ENCODE measurements around the gene MNAT1.
"Not testable (repeated sequence)": the region's sequence is repeated elsewhere in the genome, so short reads cannot be mapped to it uniquely, and the experiment has no call there.

MNAT1 gene

GRCh38 chr14:60882219-60882618 is 147.7 kb downstream of the MNAT1 start (continued):
- TF ChIP-seq ZNF146 (tag by site-specific recombination; IDR thresholded peaks at IDR 0.05) (peak; percentile 86), CTCF (tag by site-specific recombination; IDR thresholded peaks at IDR 0.05) (no peak)

GRCh38 chr14:60884134-60884533 is 149.6 kb downstream of the MNAT1 start:
- TF ChIP-seq ZNF701 (tag by site-specific recombination; IDR thresholded peaks at IDR 0.05) = no peak
- no peak for TF ChIP-seq ZNF140 (tag by site-specific recombination; IDR thresholded peaks at IDR 0.05)
- no peak for TF ChIP-seq ZNF350 (tag by site-specific recombination; IDR thresholded peaks at IDR 0.05)
- no peak for TF ChIP-seq ZNF354C (tag by site-specific recombination; IDR thresholded peaks at IDR 0.05; ENCODE audit: borderline replicate concordance, low read depth)
- no peak for TF ChIP-seq ZNF23 (tag by site-specific recombination; IDR thresholded peaks at IDR 0.05; ENCODE audit: borderline replicate concordance)
- TF ChIP-seq SP2 (tag by site-specific recombination; IDR thresholded peaks at IDR 0.05) = no peak
- no peak for TF ChIP-seq ZNF16 (tag by site-specific recombination; IDR thresholded peaks at IDR 0.05; ENCODE audit: low read depth)
- TF ChIP-seq ZBTB48 (tag by site-specific recombination; IDR thresholded peaks at IDR 0.05) = no peak
- TF ChIP-seq ZNF561 (tag by site-specific recombination; IDR thresholded peaks at IDR 0.05; ENCODE audit: borderline replicate concordance) = no peak
- TF ChIP-seq CTCF (tag by site-specific recombination; IDR thresholded peaks at IDR 0.05) = no peak
- no peak for TF ChIP-seq ZNF416 (tag by site-specific recombination; IDR thresholded peaks at IDR 0.05)
- no peak for TF ChIP-seq ZNF48 (tag by site-specific recombination; IDR thresholded peaks at IDR 0.05)
- no peak for TF ChIP-seq FEZF1 (tag by site-specific recombination; IDR thresholded peaks at IDR 0.05)
- no peak for TF ChIP-seq ZNF488 (tag by site-specific recombination; IDR thresholded peaks at IDR 0.05)
- TF ChIP-seq ZNF521 (tag by site-specific recombination; IDR thresholded peaks at IDR 0.05) = no peak
- no peak for TF ChIP-seq ZNF639 (tag by site-specific recombination; IDR thresholded peaks at IDR 0.05)
- TF ChIP-seq KLF8 (tag by site-specific recombination; IDR thresholded peaks at IDR 0.05) = no peak
- no peak for TF ChIP-seq ZNF335 (tag by site-specific recombination; conservative IDR thresholded peaks at IDR 0.05)
- CTCF ChIA-PET = no interaction called here
- Histone ChIP-seq H3K4me3 (ENCODE audit: low read depth, low read length) (no peak overlapping the region), H3K36me3 (ENCODE audit: control insufficient read depth in 2 of 2, insufficient read depth in 1 of 2, low read length in 2 of 2) (peaks cover 10 to 13% of the 10 kb centered on the region in 2 experiments), H3K27ac (ENCODE audit: extremely low read depth, low read depth, low read length) (no peak overlapping the region), H3K9me3 (ENCODE audit: control insufficient read depth, insufficient read depth, low read depth, low read length) (no peaks in the 10 kb centered on the region), H3K4me1 (ENCODE audit: control insufficient read depth, insufficient read depth, low read length) (no peaks in the 10 kb centered on the region)
- POLR2A ChIA-PET = no interaction called here

GRCh38 chr14:60890636-60891035 is 156.1 kb downstream of the MNAT1 start:
- H3K9me3 ChIP-seq (ENCODE audit: control insufficient read depth, insufficient read depth, low read depth, low read length); POLR2A ChIA-PET; H3K4me1 ChIP-seq (ENCODE audit: control insufficient read depth, insufficient read depth, low read length); H3K27ac ChIP-seq (ENCODE audit: extremely low read depth, low read depth, low read length); H3K4me3 ChIP-seq (ENCODE audit: low read depth, low read length); H3K36me3 ChIP-seq (ENCODE audit: control insufficient read depth in 2 of 2, insufficient read depth in 1 of 2, low read length in 2 of 2): not testable (repeated sequence)
- CTCF ChIA-PET = interaction anchor here (0.6 kb wide), 1 partner anchor 24 kb away, joined by 3 read pairs; no protein-coding TSS in a partner anchor
- peak; percentile 79 for TF ChIP-seq ZNF10 (tag by site-specific recombination; IDR thresholded peaks at IDR 0.05)
- TF ChIP-seq KLF1 (tag by site-specific recombination; IDR thresholded peaks at IDR 0.05) = peak; percentile 44; the same call in 1 of the 2 replicates

Measured in HEK293 (cell line).